Epithelial cell of esophagus (primary cell): ENCODE data around the gene FRMD5.

Experiments used
- DNase-seq: peaks from one replicate; pipeline ENCODE4 v3.0.0; 2010; ENCODE audit warnings: low read depth
- H3K4me3 ChIP-seq: 2 replicates; pipeline ENCODE4 v1.5.1; 2011; ENCODE audit warnings: mild to moderate bottlenecking, low read length, control low read depth
- CTCF ChIP-seq: IDR thresholded peaks from 2 replicates; pipeline ENCODE4 v1.5.1; 2011; ENCODE audit warnings: low read depth, mild to moderate bottlenecking, low read length, control low read depth, inconsistent platforms; ENCODE audit not compliant: insufficient read depth; ENCODE audit errors: missing control alignments

The FRMD5 gene

GRCh38 chr15:43913026-43913780, 281.9 kb downstream of the FRMD5 start:
- TF ChIP-seq CTCF: no peak
- peak; percentile 93 for DNase-seq
- no peak overlapping the region for H3K4me3 ChIP-seq

- TF ChIP-seq CTCF: no peak
- DNase-seq: no peak
- H3K4me3 ChIP-seq: no peak overlapping the region
These were observed 282.9 kb downstream of the FRMD5 start for GRCh38 chr15:43912208-43912607.

- no peak for TF ChIP-seq CTCF
- no peak overlapping the region for H3K4me3 ChIP-seq
- DNase-seq: peak; percentile 73
These were observed 283.8 kb downstream of the FRMD5 start for GRCh38 chr15:43911235-43911781.

- no peak for TF ChIP-seq CTCF
- H3K4me3 ChIP-seq: no peak overlapping the region
- no peak for DNase-seq
These were observed 286.5 kb downstream of the FRMD5 start for GRCh38 chr15:43908516-43909050.

- TF ChIP-seq CTCF: no peak
- DNase-seq: peak; percentile 79
- H3K4me3 ChIP-seq: no peak overlapping the region
These were observed 289.3 kb downstream of the FRMD5 start for GRCh38 chr15:43905755-43906154.

- DNase-seq: peak; percentile 61
- H3K4me3 ChIP-seq: no peak overlapping the region
- peak; percentile 82 for TF ChIP-seq CTCF
These were observed 291.2 kb downstream of the FRMD5 start for GRCh38 chr15:43903864-43904290.
